ENCODE data around the gene CEP170B. TPM values are rescaled to one million over a fixed set of nuclear protein-coding genes. Genes with fewer than 3 reads are reported as not detected.
"Not testable (repeated sequence)": the region's sequence is repeated elsewhere in the genome, so short reads cannot be mapped to it uniquely, and the experiment has no call there.

The CEP170B gene
- polyA plus RNA-seq, 1 experiment, result 4.2 TPM

DNA sequence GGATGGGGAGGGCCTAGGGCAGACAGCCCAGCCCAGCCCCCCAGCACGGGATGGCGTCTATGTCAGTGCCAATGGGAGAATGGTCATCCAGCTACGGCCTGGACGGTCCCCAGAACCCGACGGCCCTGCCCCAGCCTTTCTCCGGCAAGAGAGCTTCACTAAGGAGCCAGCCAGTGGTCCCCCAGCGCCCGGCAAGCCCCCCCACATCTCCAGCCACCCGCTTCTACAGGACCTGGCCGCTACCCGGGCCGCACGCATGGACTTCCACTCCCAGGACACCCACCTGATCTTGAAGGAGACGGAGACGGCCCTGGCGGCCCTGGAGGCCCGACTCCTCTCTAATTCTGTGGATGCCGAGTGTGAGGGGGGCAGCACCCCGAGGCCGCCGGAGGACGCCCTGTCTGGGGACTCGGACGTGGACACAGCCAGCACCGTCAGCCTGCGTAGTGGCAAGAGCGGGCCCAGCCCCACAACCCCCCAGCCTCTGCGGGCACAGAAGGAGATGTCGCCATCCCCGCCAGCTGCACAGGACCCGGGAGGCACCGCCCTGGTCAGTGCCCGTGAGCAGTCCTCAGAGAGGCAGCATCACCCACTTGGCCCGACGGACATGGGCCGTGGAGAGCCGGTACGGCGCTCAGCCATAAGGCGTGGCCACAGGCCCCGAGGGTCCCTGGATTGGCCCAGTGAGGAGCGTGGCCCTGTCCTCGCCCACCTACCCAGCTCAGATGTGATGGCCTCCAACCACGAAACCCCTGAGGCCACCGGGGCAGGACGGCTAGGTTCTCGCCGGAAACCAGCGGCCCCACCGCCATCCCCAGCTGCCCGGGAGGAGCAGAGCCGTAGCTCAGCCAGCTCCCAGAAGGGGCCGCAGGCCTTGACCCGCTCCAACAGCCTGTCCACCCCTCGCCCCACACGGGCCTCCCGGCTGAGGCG is 21.9 kb downstream of the CEP170B start:
- DNase-seq (ENCODE audit: low read depth, low spot score), result no peak
- H3K4me3 ChIP-seq (ENCODE audit: low read depth, low read length), result no peak overlapping the region
- peaks cover 12% of the 10 kb centered on the region; the same call in 1 of the 2 replicates for H3K9me3 ChIP-seq (ENCODE audit: control insufficient read depth, insufficient read depth, low read length)
- no peaks in the 10 kb centered on the region for H3K27me3 ChIP-seq (ENCODE audit: control insufficient read depth, insufficient read depth, low read length)
- POLR2A ChIA-PET, result no interaction called here
- TF ChIP-seq CTCF (IDR thresholded peaks at IDR 0.05; ENCODE audit: low read depth, low read length), result no peak
- CTCF ChIA-PET, result no interaction called here
- no peak overlapping the region for H3K27ac ChIP-seq (ENCODE audit: low read depth, low read length)

DNA sequence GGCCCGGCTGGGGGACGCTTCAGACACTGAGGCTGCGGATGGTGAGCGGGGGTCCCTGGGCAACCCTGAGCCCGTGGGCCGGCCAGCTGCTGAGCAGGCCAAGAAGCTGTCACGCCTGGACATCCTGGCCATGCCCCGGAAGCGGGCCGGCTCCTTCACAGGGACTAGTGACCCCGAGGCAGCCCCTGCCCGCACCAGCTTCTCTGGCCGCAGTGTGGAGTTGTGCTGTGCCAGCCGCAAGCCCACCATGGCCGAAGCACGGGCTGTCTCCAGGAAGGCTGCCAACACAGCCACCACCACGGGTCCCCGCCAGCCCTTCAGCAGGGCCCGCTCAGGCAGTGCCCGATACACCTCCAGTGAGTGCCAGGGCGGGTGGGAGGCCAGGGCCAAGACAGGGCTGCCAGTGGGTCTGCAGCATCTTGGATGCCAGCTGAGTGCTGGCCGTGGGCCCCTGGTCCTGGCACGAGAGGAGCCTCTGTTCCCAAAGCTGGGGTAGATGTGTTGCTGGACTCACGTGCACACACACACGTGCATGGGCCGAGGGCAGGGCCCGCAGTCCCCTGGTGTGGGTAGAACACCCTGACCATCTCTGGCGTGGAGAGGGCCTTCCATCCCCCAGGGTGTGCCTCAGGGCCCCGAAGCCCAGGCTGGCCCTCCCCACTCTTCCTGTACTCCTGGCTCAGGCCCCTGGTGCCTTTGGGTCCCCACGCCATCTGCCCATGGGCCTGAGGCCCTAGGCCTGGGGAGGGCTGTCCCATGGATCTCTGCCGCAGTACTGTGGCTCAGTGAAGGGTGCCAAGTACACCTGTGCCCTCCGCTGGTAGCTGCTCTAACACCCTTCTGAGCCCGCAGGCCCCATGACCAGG is 22.8 kb downstream of the CEP170B start:
- no peak for DNase-seq (ENCODE audit: low read depth, low spot score)
- no peak overlapping the region for H3K4me3 ChIP-seq (ENCODE audit: low read depth, low read length)
- H3K9me3 ChIP-seq (ENCODE audit: control insufficient read depth, insufficient read depth, low read length), result peaks cover 12% of the 10 kb centered on the region; the same call in 1 of the 2 replicates
- ChIA-PET CTCF (no interaction called here), POLR2A (no interaction called here)
- no peak for TF ChIP-seq CTCF (IDR thresholded peaks at IDR 0.05; ENCODE audit: low read depth, low read length)
- no peaks in the 10 kb centered on the region for H3K27me3 ChIP-seq (ENCODE audit: control insufficient read depth, insufficient read depth, low read length)
- H3K27ac ChIP-seq (ENCODE audit: low read depth, low read length), result no peak overlapping the region

DNA sequence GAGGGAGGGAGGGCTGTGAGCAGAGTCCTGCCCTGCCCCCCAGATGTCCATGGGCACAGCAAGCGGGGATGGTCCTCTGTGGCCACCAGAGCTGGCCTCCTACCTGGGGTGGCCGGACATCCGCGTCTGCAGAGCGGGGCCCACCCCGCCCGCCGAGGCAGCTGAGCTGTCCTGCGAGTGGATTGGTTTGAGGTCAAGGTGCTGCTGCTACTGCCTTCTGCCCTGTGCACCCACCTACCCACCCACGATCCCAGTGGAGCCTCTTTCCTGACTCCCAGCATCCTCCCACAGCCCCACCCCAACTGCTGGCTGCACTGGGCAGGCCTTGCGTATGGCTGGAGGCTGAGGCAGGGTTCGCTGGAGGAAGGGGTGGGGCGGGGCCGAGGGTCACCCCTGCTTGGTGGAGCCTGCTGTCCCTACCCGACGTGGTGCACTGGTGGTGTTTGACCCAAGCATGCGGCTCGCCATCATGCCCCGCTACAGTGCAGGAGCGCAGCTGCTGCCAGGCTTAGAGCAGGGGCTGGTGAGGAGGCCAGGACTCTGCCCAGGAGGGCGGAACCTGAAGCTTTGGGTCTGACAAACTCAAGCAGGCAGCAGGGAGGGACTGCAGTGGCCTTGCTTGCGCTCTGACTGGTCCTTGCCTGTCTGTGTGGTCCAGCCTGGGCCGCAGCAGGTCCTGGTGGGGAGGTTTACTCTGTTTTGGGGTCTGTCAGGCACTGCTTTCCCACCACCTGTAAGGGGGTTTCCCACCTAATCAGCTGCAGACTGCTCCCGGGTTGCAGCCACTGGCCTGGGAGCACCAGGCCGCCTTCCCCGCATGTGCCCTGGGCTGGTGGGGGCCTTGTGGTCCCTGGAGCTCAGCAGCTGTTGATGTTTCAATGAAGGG is 23.7 kb downstream of the CEP170B start:
- Histone ChIP-seq H3K4me3 (ENCODE audit: low read depth, low read length) (no peak overlapping the region), H3K27me3 (ENCODE audit: control insufficient read depth, insufficient read depth, low read length) (no peaks in the 10 kb centered on the region), H3K27ac (ENCODE audit: low read depth, low read length) (no peak overlapping the region), H3K9me3 (ENCODE audit: control insufficient read depth, insufficient read depth, low read length) (peaks cover 12% of the 10 kb centered on the region; the same call in 1 of the 2 replicates)
- TF ChIP-seq CTCF (IDR thresholded peaks at IDR 0.05; ENCODE audit: low read depth, low read length), result no peak
- no peak for DNase-seq (ENCODE audit: low read depth, low spot score)
- CTCF ChIA-PET, result no interaction called here
- POLR2A ChIA-PET, result no interaction called here

GRCh38 chr14:104889375-104889757 is 24.3 kb downstream of the CEP170B start:
- no peaks in the 10 kb centered on the region for H3K27me3 ChIP-seq (ENCODE audit: control insufficient read depth, insufficient read depth, low read length)
- TF ChIP-seq CTCF (IDR thresholded peaks at IDR 0.05; ENCODE audit: low read depth, low read length), result no peak
- H3K9me3 ChIP-seq (ENCODE audit: control insufficient read depth, insufficient read depth, low read length), result peaks cover 12% of the 10 kb centered on the region; the same call in 1 of the 2 replicates
- CTCF ChIA-PET, result no interaction called here
- no peak for DNase-seq (ENCODE audit: low read depth, low spot score)
- POLR2A ChIA-PET, result no interaction called here
- H3K4me3 ChIP-seq (ENCODE audit: low read depth, low read length), result no peak overlapping the region
- H3K27ac ChIP-seq (ENCODE audit: low read depth, low read length), result no peak overlapping the region

DNA sequence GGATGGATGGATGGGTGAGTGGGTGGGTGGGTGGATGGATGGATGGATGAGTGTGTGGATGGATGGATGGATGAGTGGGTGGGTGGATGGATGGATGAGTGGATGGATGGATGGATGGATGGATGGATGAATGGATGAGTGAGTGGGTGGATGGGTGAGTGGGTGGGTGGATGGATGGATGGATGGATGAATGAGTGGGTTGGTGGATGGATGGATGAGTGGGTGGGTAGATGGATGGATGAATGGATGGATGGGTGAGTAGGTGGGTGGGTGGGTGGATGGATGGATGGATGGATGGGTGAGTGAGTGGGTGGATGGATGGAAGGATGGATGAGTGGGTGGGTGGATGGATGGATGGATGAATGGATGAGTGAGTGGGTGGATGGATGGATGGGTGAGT is 25.2 kb downstream of the CEP170B start:
- H3K27ac ChIP-seq (ENCODE audit: low read depth, low read length); CTCF ChIA-PET; DNase-seq (ENCODE audit: low read depth, low spot score); POLR2A ChIA-PET; H3K4me3 ChIP-seq (ENCODE audit: low read depth, low read length); H3K27me3 ChIP-seq (ENCODE audit: control insufficient read depth, insufficient read depth, low read length): not testable (repeated sequence)
- peaks cover 12% of the 10 kb centered on the region; the same call in 1 of the 2 replicates for H3K9me3 ChIP-seq (ENCODE audit: control insufficient read depth, insufficient read depth, low read length)
